Lower lobe of right lung (tissue), 2 donors: ENCODE measurements around the gene PHF20. TPM values are rescaled to one million over a fixed set of nuclear protein-coding genes. Genes with fewer than 3 reads are reported as not detected.
"Not testable (repeated sequence)": the region's sequence is repeated elsewhere in the genome, so short reads cannot be mapped to it uniquely, and the experiment has no call there.

Source experiments
- ATAC-seq, 2 donors: fragments of 200-7000 bp; cut with Tn5 transposase; one replicate each; pipeline ENCODE4 v1.9.1; 2020 to 2022; ENCODE audit warnings: mild to moderate bottlenecking in 2 of 2, moderate library complexity in 2 of 2
- DNase-seq: peaks from one replicate; pipeline ENCODE4 v3.0.0-alpha.2; 2020
- H3K27ac ChIP-seq: fragments of 200-600 bp; one replicate; pipeline ENCODE4 v1.8.0; 2022
- H3K27me3 ChIP-seq: fragments of 200-600 bp; one replicate; pipeline ENCODE4 v1.8.0; 2022; ENCODE audit warnings: low read depth
- H3K36me3 ChIP-seq: fragments of 200-600 bp; one replicate; pipeline ENCODE4 v1.8.0; 2022; ENCODE audit warnings: mild to moderate bottlenecking
- H3K4me1 ChIP-seq: fragments of 200-600 bp; one replicate; pipeline ENCODE4 v1.8.0; 2022
- H3K4me3 ChIP-seq: fragments of 200-600 bp; one replicate; pipeline ENCODE4 v1.8.0; 2022; ENCODE audit warnings: mild to moderate bottlenecking
- H3K9me3 ChIP-seq: fragments of 200-600 bp; one replicate; pipeline ENCODE4 v1.8.0; 2022
- CTCF ChIP-seq: fragments of 200-600 bp; IDR thresholded peaks from one replicate; pipeline ENCODE4 v1.8.0; 2022; ENCODE audit warnings: antibody characterized with exemption, mild to moderate bottlenecking
- intact Hi-C: fragments of 100-400 bp; cut with DNase I; formaldehyde crosslinking; loops from one replicate; pipeline ENCODE4 v1.11.0; 2022
- total RNA-seq: library from RNA; stranded (reverse); fragmentation: NEBNext Ultra II Directional; extraction: Animal tissue kit (Norgen Biotek cat#: 25700); gene quantifications from one replicate; pipeline ENCODE4 v1.2.1, GENCODE V29; 2021
- donor health status: DM: no; HTN: yes; CAD: no; lungs with severe emphysema.

PHF20 gene
- total RNA-seq, 1 donor from 2014 or later, result 47.9 TPM

- DNase-seq (no peak), ATAC-seq (no peak)
- no peak overlapping the region for H3K4me3 ChIP-seq
- peaks cover 58% of the 10 kb centered on the region for H3K4me1 ChIP-seq
- intact Hi-C loops, result no loop called here
- H3K36me3 ChIP-seq, result peaks cover 10% of the 10 kb centered on the region
- no peaks in the 10 kb centered on the region for H3K27me3 ChIP-seq
- no peaks in the 10 kb centered on the region for H3K9me3 ChIP-seq
- no peak for TF ChIP-seq CTCF
- H3K27ac ChIP-seq, result no peak overlapping the region
These were observed 2.6 kb downstream of the PHF20 start for GRCh38 chr20:35774391-35774790.

GRCh38 chr20:35776513-35777101 is 4.8 kb downstream of the PHF20 start:
- peaks cover 10% of the 10 kb centered on the region for H3K36me3 ChIP-seq
- H3K9me3 ChIP-seq, result no peaks in the 10 kb centered on the region
- DNase-seq (no peak), ATAC-seq (no peak)
- intact Hi-C loops, result no loop called here
- peak overlapping the region; percentile 24 for H3K27ac ChIP-seq
- H3K4me3 ChIP-seq, result no peak overlapping the region
- H3K4me1 ChIP-seq, result peaks cover 36% of the 10 kb centered on the region
- H3K27me3 ChIP-seq, result no peaks in the 10 kb centered on the region
- no peak for TF ChIP-seq CTCF

GRCh38 chr20:35783811-35784210 is 12.0 kb downstream of the PHF20 start:
- H3K27ac ChIP-seq, ATAC-seq, H3K4me1 ChIP-seq, intact Hi-C loops, DNase-seq, H3K9me3 ChIP-seq, H3K27me3 ChIP-seq, H3K4me3 ChIP-seq: not testable (repeated sequence)
- peaks cover 22% of the 10 kb centered on the region for H3K36me3 ChIP-seq

DNA sequence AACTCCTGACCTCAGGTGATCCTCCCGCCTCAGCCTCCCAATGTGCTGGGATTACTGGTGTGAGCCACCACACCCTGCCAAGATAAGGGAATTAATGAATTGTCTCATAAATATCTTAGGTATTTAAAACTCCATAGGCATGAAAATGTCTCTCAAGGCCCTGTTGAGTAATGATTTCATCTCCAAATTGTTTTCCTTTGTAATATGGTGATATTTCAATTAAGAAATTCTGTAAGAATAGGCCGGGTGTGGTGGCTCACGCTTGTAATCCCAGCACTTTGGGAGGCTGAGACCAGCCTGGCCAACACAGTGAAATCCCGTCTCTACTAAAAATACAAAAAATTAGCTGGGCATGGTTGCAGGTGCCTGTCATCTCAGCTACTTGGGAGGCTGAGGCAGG is 13.7 kb downstream of the PHF20 start:
- H3K4me1 ChIP-seq, H3K27ac ChIP-seq, intact Hi-C loops, H3K9me3 ChIP-seq, H3K4me3 ChIP-seq, DNase-seq, H3K27me3 ChIP-seq, ATAC-seq: not testable (repeated sequence)
- peaks cover 22% of the 10 kb centered on the region for H3K36me3 ChIP-seq

- DNase-seq (no peak), ATAC-seq (no peak)
- intact Hi-C loops, result no loop called here
- Histone ChIP-seq H3K4me3 (no peak overlapping the region), H3K4me1 (peaks cover 16% of the 10 kb centered on the region), H3K9me3 (no peaks in the 10 kb centered on the region), H3K27ac (no peak overlapping the region), H3K36me3 (peaks cover 7% of the 10 kb centered on the region), H3K27me3 (no peaks in the 10 kb centered on the region)
- TF ChIP-seq CTCF, result no peak
These were observed 17.0 kb downstream of the PHF20 start for GRCh38 chr20:35788796-35789195.

DNA sequence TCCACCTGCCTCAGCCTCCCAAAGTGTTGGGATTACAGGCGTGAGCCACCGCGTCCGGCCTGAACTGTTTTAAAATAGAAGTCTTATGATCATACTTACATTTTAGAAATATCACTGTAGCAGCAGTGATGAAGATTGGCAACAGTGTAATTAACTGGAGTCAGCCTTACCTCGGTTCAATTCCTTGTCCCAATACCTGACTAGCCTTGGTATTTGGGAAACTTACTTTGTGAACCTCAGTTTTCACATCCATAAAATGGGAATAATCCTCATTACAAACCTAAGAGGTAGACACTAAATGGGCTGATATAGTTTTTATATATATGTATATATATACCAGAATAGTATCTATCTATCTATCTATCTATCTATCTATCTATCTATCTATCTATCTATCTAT is 19.3 kb downstream of the PHF20 start:
- no peak for TF ChIP-seq CTCF
- Histone ChIP-seq H3K4me3 (no peak overlapping the region), H3K9me3 (no peaks in the 10 kb centered on the region), H3K27ac (no peak overlapping the region), H3K27me3 (no peaks in the 10 kb centered on the region), H3K36me3 (peaks cover 4% of the 10 kb centered on the region), H3K4me1 (peaks cover 19% of the 10 kb centered on the region)
- intact Hi-C loops, result no loop called here
- DNase-seq (no peak), ATAC-seq (no peak)
